Amniotic epithelial cell (primary cell): Measurements from ENCODE around the gene C1D.

ENCODE experiments used
- DNase-seq: peaks from one replicate; pipeline ENCODE4 v3.0.0-alpha.2; 2010; ENCODE audit warnings: low read depth

C1D gene, protein sequence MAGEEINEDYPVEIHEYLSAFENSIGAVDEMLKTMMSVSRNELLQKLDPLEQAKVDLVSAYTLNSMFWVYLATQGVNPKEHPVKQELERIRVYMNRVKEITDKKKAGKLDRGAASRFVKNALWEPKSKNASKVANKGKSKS

DNA sequence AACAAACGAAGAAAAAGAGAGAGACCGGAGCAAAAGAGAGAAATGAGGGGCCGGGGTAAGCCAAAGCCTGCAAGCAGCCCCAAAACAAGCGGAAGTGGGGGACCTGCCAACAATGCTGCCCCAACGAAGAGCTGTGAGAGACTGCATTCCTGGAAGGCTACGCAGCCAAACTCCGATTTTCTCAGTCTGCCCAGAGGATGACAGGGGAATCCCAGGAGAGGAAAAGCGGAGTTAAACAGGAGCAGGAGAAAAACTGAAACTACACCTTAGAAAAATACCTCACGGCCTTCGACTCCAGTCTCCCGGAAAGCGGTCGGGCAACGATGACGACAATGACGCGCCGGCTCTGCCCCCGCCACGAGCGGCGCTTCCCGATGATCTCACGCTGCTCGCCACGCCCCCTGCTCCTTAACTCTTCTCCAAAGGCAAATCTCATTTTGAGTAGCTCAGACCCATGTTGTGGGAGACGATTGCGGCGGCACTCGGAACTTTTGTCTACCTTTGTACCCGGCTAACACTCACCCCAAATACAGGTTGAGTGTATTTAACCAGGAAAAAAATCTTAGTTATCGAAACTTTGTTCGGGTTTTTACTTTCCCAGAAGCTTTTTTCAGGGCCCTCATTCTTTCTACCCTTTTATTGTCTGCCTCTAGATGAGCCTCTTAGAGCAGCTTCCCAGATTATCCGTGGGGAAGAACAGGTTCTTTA, at the start of gene C1D:
TSS of gene C1D (minus strand) at position 325 of the 708 bp plus-strand sequence. CDS start 15,694 bp downstream, outside the sequence.
- peak; percentile 85 for DNase-seq

DNA sequence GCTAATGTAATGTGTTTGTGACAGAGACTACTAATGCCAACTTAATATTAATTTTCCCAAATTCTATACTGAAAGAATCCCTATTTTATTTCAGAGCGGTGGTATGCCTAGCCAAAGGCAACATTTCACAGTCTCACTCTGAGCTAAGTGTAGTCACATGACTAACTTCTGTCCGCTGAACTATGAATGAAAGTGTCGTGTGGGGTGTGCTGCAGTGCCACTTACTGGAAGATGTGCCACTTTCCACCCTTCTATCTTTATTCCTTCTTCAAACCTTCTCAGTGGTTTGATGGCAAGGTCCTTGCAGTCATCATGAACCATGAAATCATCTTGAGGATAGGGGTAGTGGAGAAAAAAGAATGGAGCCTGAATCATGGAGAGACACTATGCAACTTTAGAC, 47.3 kb upstream of the C1D start:
- DNase-seq = no peak

DNA sequence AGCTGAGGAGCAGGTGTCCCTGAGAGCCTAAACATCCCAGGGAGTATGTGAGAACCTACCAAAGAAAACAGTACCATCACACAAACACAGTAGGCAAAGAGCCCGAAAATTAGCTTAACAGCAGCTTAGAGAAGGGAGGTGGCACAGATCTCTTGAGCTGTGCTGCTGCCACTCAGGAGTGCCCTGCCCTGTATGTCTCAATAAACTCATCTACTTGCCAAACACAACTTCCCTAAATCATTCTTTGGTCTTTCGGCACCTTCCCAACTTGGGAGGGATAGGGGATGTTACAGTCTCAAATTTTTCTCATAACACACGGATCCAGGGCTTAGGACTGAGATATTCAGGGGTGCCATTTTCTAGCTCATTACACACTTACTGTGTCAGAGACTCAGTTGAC, 45.3 kb upstream of the C1D start:
- DNase-seq = no peak

DNA sequence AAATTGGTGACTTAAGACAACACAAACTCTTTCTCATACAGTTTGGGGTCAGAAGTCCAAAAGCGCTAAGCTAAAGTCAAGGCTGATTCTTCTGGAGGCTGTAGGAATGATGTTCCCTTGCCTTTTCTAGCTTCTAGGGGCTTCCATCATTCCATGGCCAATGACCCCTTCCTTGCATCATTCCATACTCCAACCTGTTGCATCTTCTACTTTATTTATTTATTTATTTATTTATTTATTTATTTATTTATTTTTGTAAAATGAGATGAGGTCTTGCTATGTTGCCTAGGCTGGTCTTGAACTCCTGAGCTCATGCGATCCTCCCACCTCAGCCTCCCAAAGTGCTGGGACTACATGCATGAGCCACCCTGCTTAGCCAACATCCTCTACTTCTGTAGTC, 44.7 kb upstream of the C1D start:
- DNase-seq = no peak

DNA sequence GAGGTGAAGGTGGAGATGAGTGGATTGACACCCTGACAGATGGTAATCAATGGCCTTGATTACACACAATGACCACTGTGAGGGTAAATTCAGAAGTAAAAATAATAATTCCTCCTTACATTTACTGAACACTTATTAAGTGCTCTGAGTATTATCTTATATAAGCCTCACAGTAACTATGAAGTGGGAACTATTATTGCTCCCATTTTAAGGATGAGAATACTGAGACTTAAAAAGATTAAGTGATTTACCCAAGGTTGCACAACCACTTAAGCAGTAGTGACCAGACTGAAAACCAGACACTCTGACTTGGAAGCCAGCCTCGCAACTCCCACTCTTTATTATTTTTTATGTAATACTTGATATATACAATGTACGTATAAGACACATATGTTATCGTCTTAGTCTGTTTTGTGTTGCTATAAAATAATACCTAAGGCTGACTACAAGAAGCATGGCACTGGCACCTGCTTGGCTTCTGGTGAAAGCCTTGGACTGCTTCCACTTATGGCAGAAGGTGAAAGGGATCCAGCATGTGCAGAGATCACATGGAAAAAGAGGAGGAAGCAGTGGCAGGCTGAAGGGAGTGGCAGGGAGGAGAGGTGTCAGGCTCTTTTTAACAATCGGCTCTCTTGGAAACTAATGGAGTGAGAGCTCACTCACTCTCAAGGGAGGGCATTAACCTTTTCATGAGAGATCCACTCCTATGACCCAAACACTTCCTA, 41.5 kb upstream of the C1D start:
- DNase-seq = no peak

DNA sequence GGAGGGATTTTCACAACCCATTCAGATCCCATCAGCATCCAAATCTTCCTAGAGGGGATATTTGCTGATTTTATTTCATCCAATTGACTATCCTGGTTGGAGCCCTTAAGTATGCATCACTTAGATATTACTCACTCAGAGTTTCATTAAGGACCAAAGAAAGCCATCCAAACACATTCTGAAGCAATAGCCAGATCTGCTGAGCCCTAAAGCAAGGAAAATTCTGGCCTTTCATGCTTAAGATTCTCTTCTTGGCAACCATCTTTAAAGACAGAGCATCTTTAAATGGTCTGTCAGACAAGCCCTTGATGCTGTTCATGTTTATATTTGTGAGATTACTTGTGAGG, 40.9 kb upstream of the C1D start:
- DNase-seq = peak; percentile 6

DNA sequence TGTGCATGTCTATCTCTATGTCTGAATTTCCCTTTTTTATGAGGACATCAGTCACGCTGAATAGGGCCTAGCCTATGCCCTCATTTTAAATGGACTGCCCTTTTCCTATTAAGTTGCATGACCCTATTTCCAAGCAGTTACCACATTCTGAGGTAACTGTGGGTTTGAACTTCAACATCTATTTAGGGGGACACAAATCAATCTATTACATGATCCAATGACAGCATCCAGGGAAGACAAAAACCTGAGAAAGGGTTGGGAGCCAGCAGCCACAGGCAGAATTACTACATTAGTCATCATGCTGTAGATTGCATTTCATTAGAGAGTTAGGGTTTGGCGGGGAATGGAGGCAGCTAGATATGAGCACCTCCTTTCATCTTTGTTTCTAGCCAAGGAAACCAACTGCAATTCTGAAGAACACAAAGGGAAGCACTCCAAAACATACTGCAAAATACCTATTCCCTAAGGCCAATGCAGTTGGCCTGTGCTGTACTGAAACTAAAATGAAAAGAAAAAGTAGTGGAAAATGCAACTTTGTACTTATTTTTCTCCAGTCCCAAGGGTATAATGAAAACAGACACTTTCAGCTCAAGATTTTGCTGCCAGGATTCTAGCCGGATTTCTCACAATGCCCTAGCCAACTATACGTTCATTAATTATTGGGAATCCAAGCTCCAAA, 40.4 kb upstream of the C1D start:
- DNase-seq = no peak

DNA sequence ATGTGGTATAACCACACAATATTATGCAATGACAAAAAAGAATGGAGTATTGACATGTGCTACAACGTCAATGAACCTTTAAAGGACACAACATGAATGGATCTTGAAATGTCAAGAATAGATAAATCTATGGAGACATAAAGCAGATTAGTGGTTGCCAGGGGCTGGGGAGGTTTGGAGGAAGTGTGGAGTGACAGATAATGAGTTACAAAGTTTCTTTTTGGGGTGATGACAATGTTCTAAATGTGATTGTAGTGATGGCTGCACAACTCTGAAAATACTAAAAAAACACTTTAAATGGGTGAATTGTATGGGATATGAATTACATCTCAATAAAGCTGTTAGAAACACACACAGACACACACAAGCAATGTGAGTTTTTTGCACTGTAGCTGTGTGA, 37.4 kb upstream of the C1D start:
- no peak for DNase-seq

DNA sequence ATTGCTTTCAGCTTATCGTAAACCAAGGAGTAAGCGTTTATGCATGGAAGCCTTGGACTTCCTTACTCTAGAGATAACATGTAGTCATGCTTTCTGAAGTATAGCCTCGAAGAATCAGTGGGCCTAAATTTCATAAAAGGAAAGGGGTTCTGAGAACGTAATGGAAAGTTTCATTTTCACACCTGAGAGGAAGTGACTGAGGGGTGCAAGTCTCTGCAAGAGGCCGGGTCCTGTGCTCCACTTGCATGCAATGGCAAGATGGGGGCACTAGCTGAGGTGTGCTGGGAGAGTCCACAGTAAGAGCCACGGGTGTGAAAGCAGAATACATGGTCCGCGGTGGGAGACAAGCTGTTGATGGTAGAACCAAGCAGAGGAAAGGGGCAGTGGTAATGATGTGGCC, 36.5 kb upstream of the C1D start:
- no peak for DNase-seq

DNA sequence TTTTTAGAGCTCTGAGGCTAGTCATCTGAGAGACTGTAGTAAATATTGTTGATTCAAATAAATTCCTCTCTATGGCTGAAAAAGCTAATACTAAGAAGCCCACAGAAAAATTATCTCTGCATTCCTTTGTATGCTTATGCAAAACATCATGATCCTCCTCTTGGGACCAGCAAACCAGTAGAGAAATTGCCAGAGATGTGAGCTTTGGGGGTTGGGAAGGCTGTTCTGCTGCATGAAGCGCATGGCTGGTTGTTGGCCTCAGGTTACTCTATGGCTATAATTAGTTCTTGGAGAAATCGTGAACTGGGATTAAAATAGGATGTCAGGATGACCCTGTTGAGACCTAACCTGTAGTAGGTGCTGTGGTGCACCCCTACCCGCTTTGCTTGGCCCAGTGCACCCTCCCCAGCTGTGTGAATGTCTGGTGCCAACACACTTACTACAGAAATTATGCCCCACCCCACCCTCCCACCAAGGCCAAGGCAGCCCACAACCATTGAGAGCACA, 35.5 kb upstream of the C1D start:
- DNase-seq = no peak

DNA sequence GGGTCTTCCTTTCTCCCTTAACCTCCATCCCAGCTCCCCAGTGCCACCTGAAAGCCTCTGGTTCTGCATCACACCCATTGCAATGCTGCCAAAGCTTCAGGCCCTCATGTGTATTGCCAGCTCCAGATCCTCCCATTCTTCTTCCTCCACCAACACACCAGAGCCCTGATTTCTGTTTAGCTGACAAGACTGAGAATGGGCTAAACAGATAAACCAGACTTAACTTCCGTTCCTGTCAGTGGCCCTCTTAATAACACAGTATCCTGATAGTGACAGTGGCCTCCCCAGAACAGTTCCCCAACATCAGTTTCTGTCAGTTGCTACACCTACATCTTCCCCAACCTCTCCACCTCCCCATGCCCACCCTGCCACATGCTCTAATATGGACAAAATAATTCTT, 31.3 kb upstream of the C1D start:
- DNase-seq = no peak

DNA sequence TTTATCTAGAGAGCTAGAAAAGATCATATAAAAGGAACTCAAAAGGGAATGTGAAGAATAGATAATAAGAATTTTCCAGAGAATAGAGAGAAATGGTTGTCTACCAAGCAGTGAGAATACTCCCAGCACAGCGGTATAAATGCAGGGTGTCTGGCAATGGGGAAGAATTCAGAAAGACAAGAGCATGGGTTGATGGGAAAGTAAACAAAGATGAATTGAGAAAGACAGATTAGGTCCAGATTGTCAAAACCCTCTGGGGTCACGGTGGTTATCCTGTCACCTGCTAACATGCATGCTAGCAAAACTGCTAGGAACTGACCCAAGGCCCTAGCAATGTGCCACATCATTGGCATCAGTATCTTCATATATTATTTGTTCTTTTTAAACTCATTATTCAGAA, 30.8 kb upstream of the C1D start:
- DNase-seq = no peak

DNA sequence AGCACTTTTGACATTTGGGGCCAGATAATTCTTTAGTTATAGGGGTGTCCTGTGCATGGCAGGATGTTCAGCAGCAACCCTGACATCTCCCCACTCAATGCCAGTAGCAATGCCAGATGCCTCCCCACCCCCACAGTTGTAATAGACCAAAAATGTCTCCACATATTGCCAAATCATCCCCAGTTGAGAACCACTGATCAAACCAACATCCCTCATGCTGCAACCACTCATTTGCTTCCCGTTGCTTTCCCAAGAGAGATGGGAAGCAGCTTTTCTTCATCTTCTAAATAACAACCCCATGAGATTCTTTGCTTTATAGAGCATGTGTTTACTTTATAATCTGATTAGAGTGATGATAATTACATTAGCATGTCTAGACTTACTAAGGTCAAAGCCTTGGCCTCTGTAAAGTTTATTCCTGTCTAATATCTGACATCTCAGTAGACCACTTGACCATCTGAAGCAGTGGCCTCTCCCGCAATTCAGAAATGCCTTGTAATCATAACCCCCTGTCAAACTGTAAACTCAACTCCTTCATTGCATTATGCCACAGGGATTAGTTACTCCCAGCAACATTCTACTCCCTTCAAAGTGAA, 28.7 kb upstream of the C1D start:
- DNase-seq = peak; percentile 50

DNA sequence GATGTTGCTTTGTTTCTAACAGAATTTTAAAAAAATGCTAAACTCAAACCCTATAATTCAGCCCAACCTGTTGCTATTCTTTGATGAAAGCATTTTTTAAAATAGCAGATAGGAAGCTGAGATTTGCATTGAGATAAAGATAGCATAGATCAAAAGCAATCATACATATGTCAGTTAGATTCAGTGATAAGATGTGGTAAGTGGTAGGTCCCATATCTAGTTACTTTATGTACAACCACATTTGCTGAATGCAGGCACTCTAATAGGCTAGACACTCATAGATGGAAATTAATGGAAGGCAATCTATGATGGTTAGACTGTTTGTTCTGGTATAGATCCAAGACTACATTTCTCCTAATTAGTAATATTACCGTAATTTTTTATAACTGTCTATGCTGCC, 27.2 kb upstream of the C1D start:
- no peak for DNase-seq

DNA sequence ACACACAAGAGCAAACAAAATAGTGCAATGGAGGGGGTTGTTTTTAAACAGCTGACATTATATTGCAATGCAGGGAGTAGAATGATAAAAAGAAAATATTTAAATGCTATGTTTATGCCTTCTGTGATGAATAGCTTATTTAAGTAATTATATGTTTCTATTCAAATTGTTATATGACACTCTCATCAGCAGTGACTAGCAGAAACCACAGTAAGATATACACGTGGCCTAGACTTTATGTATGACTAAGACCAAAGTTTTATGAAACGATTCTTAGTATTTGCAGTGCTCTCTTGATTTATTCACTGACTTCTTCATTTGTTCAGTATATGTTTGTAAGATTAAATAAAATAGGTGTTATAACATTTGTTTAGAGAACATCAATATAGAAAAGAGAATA, 26.1 kb upstream of the C1D start:
- DNase-seq = peak; percentile 21

DNA sequence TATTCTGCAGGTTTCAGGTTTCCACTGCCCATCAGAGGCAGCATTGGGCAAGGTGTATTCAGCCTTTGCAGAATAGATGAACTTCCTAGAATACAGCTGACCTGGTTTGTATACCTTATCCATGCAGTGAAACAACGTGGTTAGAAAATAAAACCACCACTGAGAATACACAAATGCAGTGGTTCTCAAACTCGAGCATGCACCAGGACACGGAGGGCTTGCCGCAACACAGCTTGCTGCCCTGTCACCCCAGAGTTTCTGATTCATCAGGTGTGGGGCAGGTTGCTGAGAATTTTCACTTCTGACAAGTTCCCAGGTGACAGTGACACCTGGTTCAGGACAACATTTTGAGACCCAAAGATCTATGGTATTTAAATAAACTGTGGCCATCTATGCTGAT, 23.4 kb upstream of the C1D start:
- DNase-seq = no peak

DNA sequence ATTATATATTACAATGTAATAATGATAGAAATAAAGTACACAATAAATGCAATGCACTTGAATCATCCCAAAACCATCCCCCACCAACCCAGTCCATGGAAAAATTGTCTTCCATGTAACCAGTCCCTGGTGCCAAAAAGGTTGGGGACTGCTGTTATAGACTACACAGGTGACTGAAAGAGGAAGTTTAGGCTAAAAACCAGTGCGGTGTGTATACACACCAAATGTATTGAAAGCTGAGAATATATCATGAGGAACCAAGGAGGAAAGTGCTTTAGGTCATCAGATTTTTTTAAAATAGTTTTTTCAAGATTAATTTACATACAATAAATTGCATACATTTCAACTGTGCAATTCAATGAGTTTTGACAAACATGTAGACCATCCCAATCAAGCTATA, 20.5 kb upstream of the C1D start:
- DNase-seq = no peak

DNA sequence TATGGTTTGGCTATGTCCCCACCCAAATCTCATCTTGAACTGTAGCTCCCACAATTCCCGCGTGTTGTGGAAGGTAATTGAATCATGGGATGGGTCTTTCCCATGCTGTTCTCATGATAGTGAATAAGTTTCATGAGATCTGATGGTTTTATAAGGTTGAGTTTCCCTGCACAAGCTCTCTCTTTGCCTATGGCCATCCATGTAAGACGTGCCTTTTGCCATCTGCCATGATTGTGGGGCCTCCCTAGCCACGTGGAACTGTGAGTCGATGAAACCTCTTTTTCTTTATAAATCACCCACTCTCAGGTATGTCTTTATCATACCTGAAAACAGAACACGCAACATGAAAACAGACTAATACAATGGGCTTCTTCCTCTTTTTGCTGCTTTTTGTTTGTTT, 11.2 kb upstream of the C1D start:
- no peak for DNase-seq

DNA sequence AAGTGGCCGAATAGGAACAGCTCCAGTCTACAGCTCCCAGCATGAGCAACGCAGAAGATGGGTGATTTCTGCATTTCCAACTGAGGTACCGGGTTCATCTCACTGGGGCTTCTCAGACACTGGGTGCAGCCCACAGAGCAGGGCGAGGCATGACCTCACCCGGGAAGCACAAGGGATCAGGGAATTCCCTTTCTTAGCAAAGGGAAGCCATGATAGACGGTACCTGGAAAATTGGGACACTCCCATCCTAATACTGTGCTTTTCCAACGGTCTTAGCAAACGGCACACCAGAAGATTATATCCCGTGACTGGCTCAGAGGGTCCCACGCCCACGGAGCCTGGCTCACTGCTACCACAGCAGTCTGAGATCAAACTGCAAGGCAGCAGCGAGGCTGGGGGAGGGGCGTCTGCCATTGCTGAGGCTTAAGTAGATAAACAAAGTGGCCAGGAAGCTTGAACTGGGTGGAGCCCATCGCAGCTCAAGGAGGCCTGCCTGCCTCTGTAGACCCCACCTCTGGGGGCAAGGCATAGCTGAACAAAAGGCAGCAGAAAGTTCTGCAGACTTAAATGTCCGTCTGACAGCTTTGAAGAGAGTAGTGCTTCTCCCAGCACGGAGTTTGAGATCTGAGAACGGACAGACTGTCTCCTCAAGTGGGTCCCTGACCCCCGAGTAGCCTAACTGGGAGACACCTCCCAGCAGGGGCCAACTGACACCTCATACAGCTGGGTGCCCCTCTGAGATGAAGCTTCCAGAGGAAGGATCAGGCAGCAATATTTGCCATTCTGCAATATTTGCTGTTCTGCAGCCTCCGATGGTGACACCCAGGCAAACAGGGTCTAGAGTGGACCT, 1.2 kb upstream of the C1D start:
- peak; percentile 28 for DNase-seq

DNA sequence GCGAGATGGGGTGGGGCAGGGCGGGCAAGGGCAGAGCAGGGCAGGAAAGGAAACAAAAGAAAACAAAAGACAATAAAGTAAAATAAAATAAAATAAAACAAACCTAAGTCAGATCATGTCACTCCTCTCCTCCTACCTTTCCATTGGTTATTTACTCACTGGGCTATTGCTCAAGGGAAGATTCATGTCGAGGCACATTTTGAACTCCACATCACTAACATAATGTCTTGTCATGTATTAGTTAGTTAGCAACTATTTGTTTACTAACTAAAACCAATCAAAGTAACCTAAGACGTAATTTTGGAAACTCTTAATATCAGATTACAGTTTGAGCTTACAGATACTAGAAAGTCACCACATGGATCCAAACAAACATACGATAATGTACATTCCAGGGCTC, 2.2 kb downstream of the C1D start:
- DNase-seq = no peak

DNA sequence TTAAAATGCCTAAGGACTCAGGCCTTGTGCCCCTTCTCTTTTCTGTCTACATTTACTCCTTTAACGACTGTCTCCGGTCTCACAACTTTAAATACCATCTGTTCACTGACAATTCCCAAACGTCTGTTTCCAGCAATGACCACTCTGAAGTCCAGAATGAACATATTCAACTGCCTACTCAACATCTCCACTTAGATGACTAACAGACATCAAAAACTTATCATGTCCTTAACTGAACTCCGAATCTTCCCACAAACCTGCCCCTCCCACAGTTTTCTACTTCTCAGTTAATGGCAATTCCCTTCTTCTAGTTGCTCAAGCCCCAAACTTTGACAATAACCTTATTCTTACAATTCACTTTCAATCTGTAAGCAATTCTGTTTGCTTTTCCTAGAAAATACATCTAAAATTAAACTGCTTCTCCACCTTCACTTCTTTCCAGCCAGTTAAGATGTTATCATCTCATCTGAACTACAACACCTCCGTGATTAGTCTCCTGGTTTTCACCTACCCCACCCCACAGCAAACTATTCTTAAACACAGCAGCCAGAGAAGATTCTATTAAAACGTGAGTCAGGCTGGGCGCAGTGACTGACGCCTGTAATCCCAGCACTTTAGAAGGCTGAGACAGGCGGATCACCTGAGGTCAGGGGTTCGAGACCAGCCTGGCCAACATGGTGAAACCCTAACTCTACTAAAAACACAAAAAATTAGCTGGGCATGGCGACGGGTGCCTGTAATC, 2.8 kb downstream of the C1D start:
- DNase-seq = peak; percentile 72
